Stimulated activated CD4-positive, alpha-beta T cell treated with anti-CD3 and anti-CD28 coated beads, Interleukin-4, amount 100 ng/mL, for 48 hours (primary cell): Measurements from ENCODE around the gene SLC28A1.

Experiments
- DNase-seq, 2 donors: peaks; one replicate each; pipeline ENCODE4 v3.0.0-alpha.2; 2020; ENCODE audit warnings: low read depth in 2 of 2

The SLC28A1 gene

GRCh38 chr15:84883916-84884781 is at the start of gene SLC28A1:
SLC28A1 (plus strand) TSS chr15:84884662; CDS start chr15:84887761, 3,099 bp downstream.
- DNase-seq = no peak

- no peak for DNase-seq
Observed at GRCh38 chr15:84834969-84835368, 49.5 kb upstream of the SLC28A1 start.

GRCh38 chr15:84835661-84836337 is 48.7 kb upstream of the SLC28A1 start:
- DNase-seq = no peak

- no peak for DNase-seq
Observed at GRCh38 chr15:84836844-84837243, 47.6 kb upstream of the SLC28A1 start.

GRCh38 chr15:84839714-84840113 is 44.7 kb upstream of the SLC28A1 start:
- DNase-seq = no peak

- no peak for DNase-seq
Observed at GRCh38 chr15:84840255-84840654, 44.2 kb upstream of the SLC28A1 start.

DNA sequence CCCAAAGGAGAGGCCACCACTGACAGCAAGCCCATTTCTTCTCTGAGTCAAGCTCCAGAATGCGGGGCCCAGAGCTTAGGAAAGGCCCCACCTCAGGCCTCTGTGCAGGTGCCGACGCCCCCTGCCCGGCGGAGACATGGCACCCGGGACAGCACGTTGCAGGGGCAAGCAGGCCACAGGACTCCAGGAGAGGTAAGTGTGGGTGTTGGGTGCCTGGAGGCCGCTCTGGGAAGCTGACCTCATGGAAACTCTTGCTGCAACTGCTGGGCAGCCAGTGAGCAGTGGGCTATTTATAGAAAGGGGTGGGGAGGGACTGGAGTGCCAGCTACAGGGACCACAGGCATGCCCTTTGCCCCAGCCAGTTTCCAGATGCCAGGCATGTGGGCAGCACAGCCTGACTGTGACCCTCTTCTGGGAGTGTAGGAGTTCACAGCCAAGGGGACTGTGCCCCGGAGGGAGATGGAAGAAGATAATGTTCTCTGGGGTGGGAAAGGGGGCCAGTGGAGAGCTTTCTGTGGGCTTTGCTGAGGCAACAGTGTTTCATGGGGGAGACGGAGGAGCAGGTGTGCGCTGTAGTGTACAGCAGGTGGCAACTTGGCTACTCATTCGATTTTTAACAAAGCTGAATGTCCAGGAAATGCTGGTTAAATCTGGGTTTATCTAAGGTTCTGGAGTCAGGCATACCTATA is 43.6 kb upstream of the SLC28A1 start:
- DNase-seq = no peak

DNA sequence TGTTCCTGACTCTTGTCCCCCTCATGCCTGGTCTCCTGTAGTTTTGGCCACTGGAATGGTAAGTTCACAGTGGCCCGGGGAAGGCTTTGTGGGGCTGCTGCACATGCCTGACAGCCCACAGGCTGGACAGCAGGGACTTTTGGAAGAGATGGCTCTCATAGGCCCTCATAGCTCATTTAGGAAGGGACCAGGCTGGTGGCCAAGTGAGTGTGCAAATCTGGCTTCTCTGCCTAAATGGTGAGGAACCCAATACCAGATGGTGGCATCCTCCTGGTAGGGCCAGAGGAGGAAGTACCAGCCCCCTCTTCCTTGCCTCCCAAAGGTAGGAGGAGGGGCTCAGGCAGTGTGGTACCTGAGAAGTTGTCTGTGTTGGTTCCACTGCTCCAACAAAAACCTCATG is 41.7 kb upstream of the SLC28A1 start:
- DNase-seq = no peak

- no peak for DNase-seq
Observed at GRCh38 chr15:84844964-84845363, 39.5 kb upstream of the SLC28A1 start.

GRCh38 chr15:84845631-84846030 is 38.8 kb upstream of the SLC28A1 start:
- DNase-seq = peak; percentile 27 to 30

DNA sequence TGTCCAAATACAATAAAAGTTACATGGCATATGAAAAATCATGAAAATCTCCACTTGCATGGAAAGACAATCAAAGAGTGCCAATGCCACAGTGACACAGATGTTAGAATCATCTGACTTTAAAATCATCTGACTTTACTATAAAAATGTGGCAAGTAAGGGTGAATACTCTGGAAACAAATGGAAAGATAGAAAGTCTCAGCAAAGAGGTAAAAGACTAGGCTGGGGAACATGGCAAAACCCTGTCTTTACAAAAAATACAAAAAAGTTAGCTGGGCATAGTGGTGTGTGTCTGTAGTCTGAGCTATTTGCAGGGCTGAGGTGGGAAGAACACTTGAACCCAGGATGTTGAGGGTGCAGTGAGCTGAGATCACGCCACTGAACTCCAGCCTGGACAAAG is 38.2 kb upstream of the SLC28A1 start:
- no peak for DNase-seq

- DNase-seq = no peak
Observed at GRCh38 chr15:84847382-84847781, 37.1 kb upstream of the SLC28A1 start.

GRCh38 chr15:84852212-84852611 is 32.2 kb upstream of the SLC28A1 start:
- DNase-seq = no peak

GRCh38 chr15:84855136-84855535 is 29.3 kb upstream of the SLC28A1 start:
- DNase-seq = no peak

GRCh38 chr15:84855765-84856164 is 28.7 kb upstream of the SLC28A1 start:
- DNase-seq = no peak

DNA sequence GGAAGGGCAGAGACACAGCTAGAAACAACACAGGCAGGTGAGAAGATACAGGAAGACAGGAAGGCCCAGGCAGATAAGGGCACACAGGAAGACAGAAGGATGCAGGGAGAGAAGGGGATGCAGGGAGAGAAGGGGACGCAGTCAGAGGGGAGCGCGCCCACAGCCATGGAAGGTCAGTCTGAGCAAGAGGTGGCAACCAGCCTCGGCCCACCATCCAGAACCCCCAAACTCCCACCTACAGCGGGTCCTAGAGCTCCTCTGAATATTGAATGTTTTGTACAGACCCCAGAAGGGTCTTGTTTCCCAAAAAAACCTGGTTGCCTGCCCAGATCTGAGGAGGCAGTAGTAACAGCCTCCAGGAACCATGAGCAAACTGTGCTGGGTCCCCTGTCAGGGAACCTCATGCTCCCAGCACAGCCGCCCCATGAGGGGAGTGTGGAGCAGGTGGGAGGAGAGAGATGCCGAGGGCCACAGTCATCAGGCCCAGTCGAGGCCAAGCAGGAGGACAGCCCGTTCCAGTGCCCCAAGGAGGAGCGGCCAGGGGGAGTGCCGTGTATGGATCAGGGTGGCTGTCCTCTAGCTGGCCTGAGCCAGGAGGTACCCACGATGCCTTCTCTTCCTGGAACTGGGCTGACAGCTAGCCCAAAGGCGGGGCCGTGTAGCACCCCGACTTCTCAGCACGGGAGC is 27.6 kb upstream of the SLC28A1 start:
- no peak for DNase-seq

GRCh38 chr15:84857418-84858004 is 27.0 kb upstream of the SLC28A1 start:
- no peak for DNase-seq

DNA sequence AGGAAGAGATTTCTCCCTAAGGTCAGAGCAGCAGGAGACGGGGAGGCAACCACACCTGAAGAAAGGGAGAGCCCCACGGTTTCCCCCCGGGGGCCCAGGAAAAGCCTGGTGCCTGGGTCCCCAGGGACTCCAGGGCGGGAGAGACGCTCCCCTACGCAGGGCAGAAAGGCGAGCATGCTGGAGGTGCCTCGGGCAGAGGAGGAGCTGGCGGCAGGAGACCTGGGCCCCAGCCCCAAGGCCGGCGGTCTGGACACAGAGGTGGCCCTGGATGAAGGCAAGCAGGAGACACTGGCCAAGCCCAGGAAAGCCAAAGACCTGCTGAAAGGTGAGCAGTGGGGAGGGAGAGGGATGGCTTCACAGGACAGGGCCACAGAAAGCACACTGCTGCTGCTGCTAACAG is 26.2 kb upstream of the SLC28A1 start:
- DNase-seq = no peak

GRCh38 chr15:84859144-84859543 is 25.3 kb upstream of the SLC28A1 start:
- DNase-seq = no peak

GRCh38 chr15:84859651-84860050 is 24.8 kb upstream of the SLC28A1 start:
- no peak for DNase-seq

DNA sequence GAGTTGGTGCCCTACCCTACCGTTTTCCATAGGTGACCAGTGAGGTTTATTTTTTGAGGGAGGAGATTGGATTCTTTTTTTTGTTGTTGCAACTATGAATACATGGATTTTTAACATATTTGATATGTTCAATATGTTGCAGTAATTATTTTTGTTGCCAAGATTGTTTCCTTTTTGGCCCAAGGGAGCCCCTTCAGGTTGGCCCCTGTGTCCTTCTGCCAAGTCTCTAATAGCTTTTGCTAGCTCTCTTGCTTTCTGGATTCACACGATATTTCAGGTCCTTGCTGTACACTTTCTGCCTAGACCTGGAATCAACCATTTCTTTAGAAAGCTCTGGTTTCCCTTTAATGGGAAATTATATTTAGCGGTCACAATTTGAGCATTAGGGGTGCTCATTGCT is 22.7 kb upstream of the SLC28A1 start:
- DNase-seq = no peak
